Activated T-helper 17 cell treated with anti-CD3 and anti-CD28 coated beads, Interleukin-2, amount 50 U/mL, for 72 hours (primary cell): ENCODE results near the gene PBX3. TPM values are rescaled to one million over a fixed set of nuclear protein-coding genes. Genes with fewer than 3 reads are reported as not detected.
"Not testable (repeated sequence)": the region's sequence is repeated elsewhere in the genome, so short reads cannot be mapped to it uniquely, and the experiment has no call there.

Experiments used
- ATAC-seq: fragments of 150-1000 bp; cut with Tn5 transposase; replicated peaks from 2 replicates; pipeline ENCODE4 v1.10.0; 2021; ENCODE audit warnings: mild to moderate bottlenecking, moderate library complexity
- H3K27ac Mint-ChIP-seq: one replicate; pipeline ENCODE4 v1.8.0; 2022; ENCODE audit warnings: mixed read lengths
- H3K27me3 Mint-ChIP-seq: one replicate; pipeline ENCODE4 v1.8.0; 2022; ENCODE audit warnings: mixed read lengths
- H3K36me3 Mint-ChIP-seq: one replicate; pipeline ENCODE4 v1.8.0; 2022; ENCODE audit warnings: low read depth, mild to moderate bottlenecking, mixed read lengths
- H3K4me1 Mint-ChIP-seq: one replicate; pipeline ENCODE4 v1.8.0; 2022; ENCODE audit warnings: mixed read lengths
- H3K4me3 Mint-ChIP-seq: one replicate; pipeline ENCODE4 v1.8.0; 2022; ENCODE audit warnings: mild to moderate bottlenecking, mixed read lengths
- H3K9me3 Mint-ChIP-seq: one replicate; pipeline ENCODE4 v1.8.0; 2022; ENCODE audit warnings: mixed read lengths
- total RNA-seq, 2 donors: library from RNA; stranded (reverse); gene quantifications; one replicate each; pipeline ENCODE4 v1.2.3, GENCODE V29; 2022

The PBX3 gene
- total RNA-seq, 2 donors from 2014 or later = 8.5 to 15.8 TPM

DNA sequence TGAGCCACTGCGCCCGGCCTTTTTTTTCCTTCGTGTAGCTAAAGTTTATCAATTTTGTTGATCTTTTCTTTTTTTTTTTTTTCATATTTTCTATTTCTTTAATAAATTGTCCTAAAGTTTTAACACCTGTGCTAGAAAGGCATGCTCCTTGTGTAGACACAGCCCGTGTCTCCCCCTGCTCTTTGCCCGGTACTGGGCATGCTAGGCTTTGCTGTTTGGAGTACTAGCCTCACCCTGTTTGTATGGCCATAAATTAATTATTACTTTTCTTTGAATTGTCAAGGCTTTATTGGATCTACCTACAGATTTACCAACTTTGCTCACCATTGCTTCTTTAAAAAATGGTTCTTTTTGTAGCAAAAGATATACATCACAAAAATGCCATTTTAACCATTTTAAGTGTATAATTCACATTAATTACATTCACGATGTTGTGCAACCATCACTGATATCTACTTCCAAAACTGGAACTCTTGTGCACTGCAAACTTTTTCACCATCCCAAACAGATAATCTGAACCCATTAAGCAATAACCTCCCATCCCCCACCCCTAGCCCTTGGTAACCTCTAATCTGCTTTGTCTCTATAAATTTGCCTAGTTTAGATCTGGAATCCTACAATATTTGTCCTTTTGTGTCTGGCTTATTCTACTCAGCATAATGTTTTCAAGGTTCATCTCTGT lies 31.5 kb downstream of the PBX3 start:
- not testable (repeated sequence) for H3K36me3 Mint-ChIP-seq, H3K9me3 Mint-ChIP-seq, H3K4me1 Mint-ChIP-seq, H3K27ac Mint-ChIP-seq, H3K4me3 Mint-ChIP-seq, ATAC-seq, H3K27me3 Mint-ChIP-seq

GRCh38 chr9:125779220-125779565 lies 32.0 kb downstream of the PBX3 start:
- H3K27me3 Mint-ChIP-seq, H3K36me3 Mint-ChIP-seq, ATAC-seq, H3K4me3 Mint-ChIP-seq, H3K9me3 Mint-ChIP-seq, H3K4me1 Mint-ChIP-seq, H3K27ac Mint-ChIP-seq: not testable (repeated sequence)

GRCh38 chr9:125782718-125783117 lies 35.5 kb downstream of the PBX3 start:
- Mint-ChIP-seq H3K4me1 (peaks cover 16% of the 10 kb centered on the region), H3K27me3 (no peaks in the 10 kb centered on the region), H3K27ac (no peak overlapping the region), H3K9me3 (no peaks in the 10 kb centered on the region), H3K4me3 (no peak overlapping the region), H3K36me3 (no peaks in the 10 kb centered on the region)
- ATAC-seq = no peak

GRCh38 chr9:125784286-125785049 lies 37.3 kb downstream of the PBX3 start:
- peak overlapping the region; percentile 55 for H3K4me3 Mint-ChIP-seq
- peaks cover 16% of the 10 kb centered on the region for H3K4me1 Mint-ChIP-seq
- peak; percentile 35 for ATAC-seq
- H3K27me3 Mint-ChIP-seq = no peaks in the 10 kb centered on the region
- no peaks in the 10 kb centered on the region for H3K36me3 Mint-ChIP-seq
- no peaks in the 10 kb centered on the region for H3K9me3 Mint-ChIP-seq
- peak overlapping the region; percentile 53 for H3K27ac Mint-ChIP-seq

- peaks cover 16% of the 10 kb centered on the region for H3K4me1 Mint-ChIP-seq
- peak overlapping the region; percentile 53 for H3K27ac Mint-ChIP-seq
- ATAC-seq = peak; percentile 93
- no peaks in the 10 kb centered on the region for H3K36me3 Mint-ChIP-seq
- H3K27me3 Mint-ChIP-seq = no peaks in the 10 kb centered on the region
- peak overlapping the region; percentile 55 for H3K4me3 Mint-ChIP-seq
- no peaks in the 10 kb centered on the region for H3K9me3 Mint-ChIP-seq
These were observed 38.1 kb downstream of the PBX3 start for GRCh38 chr9:125785248-125785751.

DNA sequence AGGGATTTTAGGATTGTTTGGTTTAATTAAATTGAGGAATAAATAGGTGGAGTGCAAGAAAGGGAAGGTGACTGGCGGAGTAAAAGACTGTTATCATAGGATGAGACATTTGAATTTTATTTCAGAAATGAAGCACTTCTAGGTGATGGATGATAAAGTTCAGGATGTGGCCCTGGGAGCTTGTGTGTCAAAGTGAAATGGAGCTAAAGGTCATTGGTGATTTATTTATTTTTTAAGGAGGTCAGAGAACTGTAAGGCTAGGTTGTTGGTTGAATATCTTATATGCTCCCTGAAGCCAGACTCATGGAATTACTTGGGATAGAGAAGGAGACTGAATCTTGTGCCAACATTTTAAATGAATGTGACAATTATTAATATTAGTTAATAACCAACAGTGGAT lies 40.5 kb downstream of the PBX3 start:
- Mint-ChIP-seq H3K27ac (no peak overlapping the region), H3K9me3 (no peaks in the 10 kb centered on the region), H3K4me1 (peaks cover 16% of the 10 kb centered on the region), H3K27me3 (no peaks in the 10 kb centered on the region), H3K36me3 (no peaks in the 10 kb centered on the region), H3K4me3 (no peak overlapping the region)
- ATAC-seq = no peak

GRCh38 chr9:125789196-125789595 lies 42.0 kb downstream of the PBX3 start:
- Mint-ChIP-seq H3K27ac (no peak overlapping the region), H3K9me3 (no peaks in the 10 kb centered on the region)

GRCh38 chr9:125794708-125795107 lies 47.5 kb downstream of the PBX3 start:
- Mint-ChIP-seq H3K27me3 (no peaks in the 10 kb centered on the region), H3K36me3 (no peaks in the 10 kb centered on the region), H3K9me3 (no peaks in the 10 kb centered on the region), H3K4me1 (no peaks in the 10 kb centered on the region), H3K27ac (no peak overlapping the region), H3K4me3 (no peak overlapping the region)
- no peak for ATAC-seq

More at GRCh38 chr9:125789196-125789595, 42.0 kb downstream of the PBX3 start:
- Mint-ChIP-seq H3K27me3 (no peaks in the 10 kb centered on the region), H3K4me1 (peaks cover 16% of the 10 kb centered on the region), H3K4me3 (no peak overlapping the region), H3K36me3 (no peaks in the 10 kb centered on the region)
- ATAC-seq = no peak

- ATAC-seq = no peak
- H3K4me1 Mint-ChIP-seq = no peaks in the 10 kb centered on the region
- no peaks in the 10 kb centered on the region for H3K27me3 Mint-ChIP-seq
- H3K4me3 Mint-ChIP-seq = no peak overlapping the region
- no peaks in the 10 kb centered on the region for H3K9me3 Mint-ChIP-seq
- H3K27ac Mint-ChIP-seq = no peak overlapping the region
- no peaks in the 10 kb centered on the region for H3K36me3 Mint-ChIP-seq
These were observed 48.9 kb downstream of the PBX3 start for GRCh38 chr9:125795970-125796596.

- no peak overlapping the region for H3K4me3 Mint-ChIP-seq
- no peaks in the 10 kb centered on the region for H3K27me3 Mint-ChIP-seq
- no peaks in the 10 kb centered on the region for H3K36me3 Mint-ChIP-seq
- H3K4me1 Mint-ChIP-seq = no peaks in the 10 kb centered on the region
- no peak for ATAC-seq
- no peaks in the 10 kb centered on the region for H3K9me3 Mint-ChIP-seq
- no peak overlapping the region for H3K27ac Mint-ChIP-seq
These were observed 50.8 kb downstream of the PBX3 start for GRCh38 chr9:125797930-125798329.

- H3K36me3 Mint-ChIP-seq = no peaks in the 10 kb centered on the region
- H3K9me3 Mint-ChIP-seq = no peaks in the 10 kb centered on the region
- ATAC-seq = no peak
These were observed 56.4 kb downstream of the PBX3 start for GRCh38 chr9:125803526-125803925.

GRCh38 chr9:125805057-125805456 lies 57.9 kb downstream of the PBX3 start:
- Mint-ChIP-seq H3K9me3 (no peaks in the 10 kb centered on the region), H3K27me3 (no peaks in the 10 kb centered on the region), H3K27ac (no peak overlapping the region), H3K4me1 (no peaks in the 10 kb centered on the region), H3K36me3 (no peaks in the 10 kb centered on the region), H3K4me3 (no peak overlapping the region)
- no peak for ATAC-seq

More at GRCh38 chr9:125803526-125803925, 56.4 kb downstream of the PBX3 start:
- Mint-ChIP-seq H3K4me1 (no peaks in the 10 kb centered on the region), H3K4me3 (no peak overlapping the region), H3K27ac (no peak overlapping the region), H3K27me3 (no peaks in the 10 kb centered on the region)

- no peak overlapping the region for H3K4me3 Mint-ChIP-seq
- no peak for ATAC-seq
- H3K27me3 Mint-ChIP-seq = no peaks in the 10 kb centered on the region
- H3K36me3 Mint-ChIP-seq = no peaks in the 10 kb centered on the region
- no peak overlapping the region for H3K27ac Mint-ChIP-seq
- no peaks in the 10 kb centered on the region for H3K9me3 Mint-ChIP-seq
- no peaks in the 10 kb centered on the region for H3K4me1 Mint-ChIP-seq
These were observed 58.4 kb downstream of the PBX3 start for GRCh38 chr9:125805586-125805985.

- ATAC-seq = no peak
- Mint-ChIP-seq H3K9me3 (no peaks in the 10 kb centered on the region), H3K4me3 (no peak overlapping the region), H3K4me1 (no peaks in the 10 kb centered on the region), H3K27me3 (no peaks in the 10 kb centered on the region), H3K36me3 (no peaks in the 10 kb centered on the region), H3K27ac (no peak overlapping the region)
These were observed 59.9 kb downstream of the PBX3 start for GRCh38 chr9:125807079-125807478.

GRCh38 chr9:125810161-125810560 lies 63.0 kb downstream of the PBX3 start:
- no peaks in the 10 kb centered on the region for H3K4me1 Mint-ChIP-seq
- no peaks in the 10 kb centered on the region for H3K9me3 Mint-ChIP-seq
- ATAC-seq = no peak
- H3K27ac Mint-ChIP-seq = no peak overlapping the region
- H3K27me3 Mint-ChIP-seq = no peaks in the 10 kb centered on the region
- no peak overlapping the region for H3K4me3 Mint-ChIP-seq
- H3K36me3 Mint-ChIP-seq = no peaks in the 10 kb centered on the region
